Activated CD4-positive, CD25-positive, alpha-beta regulatory T cell treated with anti-CD3 and anti-CD28 coated beads, Interleukin-2, amount 50 U/mL, for 16 hours (primary cell): ENCODE results near the gene TMEM11.
"Not testable (repeated sequence)": the region's sequence is repeated elsewhere in the genome, so short reads cannot be mapped to it uniquely, and the experiment has no call there.

Experiments
- DNase-seq: peaks from one replicate; pipeline ENCODE4 v3.0.0-alpha.2; 2020; ENCODE audit warnings: low read depth, low spot score

Gene TMEM11

DNA sequence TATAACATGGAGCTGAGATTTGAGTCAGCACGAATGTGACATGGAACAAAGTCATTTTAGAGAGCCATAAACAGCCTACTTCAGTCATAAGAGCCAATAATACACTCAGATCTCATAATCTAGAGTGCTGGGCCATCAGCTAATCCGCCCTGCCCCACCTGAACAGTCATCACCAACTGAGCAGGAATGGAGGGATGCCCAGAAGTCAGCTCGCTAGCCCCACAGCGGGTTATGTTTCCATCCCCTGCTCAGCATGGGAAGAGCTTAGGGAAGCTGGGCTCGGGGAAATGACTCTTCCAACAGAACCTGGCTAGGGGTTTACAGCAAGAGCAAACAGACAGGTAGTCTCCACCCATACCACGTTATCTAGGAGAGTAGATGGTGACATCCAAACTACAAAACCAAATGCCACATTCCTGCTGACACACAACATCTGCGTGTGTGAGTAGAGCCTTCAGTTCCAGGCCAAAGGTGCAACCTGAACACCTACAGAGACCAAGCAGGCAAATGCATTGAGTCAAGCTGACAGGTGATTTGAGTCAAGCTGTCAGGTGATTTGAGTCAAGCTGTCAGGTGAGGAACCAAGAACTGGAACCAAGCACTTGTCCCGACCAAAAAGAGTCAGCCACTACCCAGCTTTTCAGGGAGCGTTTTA is 2.0 kb downstream of the TMEM11 start:
- DNase-seq, result no peak

GRCh38 chr17:21210411-21211076 is 3.4 kb downstream of the TMEM11 start:
- no peak for DNase-seq

DNA sequence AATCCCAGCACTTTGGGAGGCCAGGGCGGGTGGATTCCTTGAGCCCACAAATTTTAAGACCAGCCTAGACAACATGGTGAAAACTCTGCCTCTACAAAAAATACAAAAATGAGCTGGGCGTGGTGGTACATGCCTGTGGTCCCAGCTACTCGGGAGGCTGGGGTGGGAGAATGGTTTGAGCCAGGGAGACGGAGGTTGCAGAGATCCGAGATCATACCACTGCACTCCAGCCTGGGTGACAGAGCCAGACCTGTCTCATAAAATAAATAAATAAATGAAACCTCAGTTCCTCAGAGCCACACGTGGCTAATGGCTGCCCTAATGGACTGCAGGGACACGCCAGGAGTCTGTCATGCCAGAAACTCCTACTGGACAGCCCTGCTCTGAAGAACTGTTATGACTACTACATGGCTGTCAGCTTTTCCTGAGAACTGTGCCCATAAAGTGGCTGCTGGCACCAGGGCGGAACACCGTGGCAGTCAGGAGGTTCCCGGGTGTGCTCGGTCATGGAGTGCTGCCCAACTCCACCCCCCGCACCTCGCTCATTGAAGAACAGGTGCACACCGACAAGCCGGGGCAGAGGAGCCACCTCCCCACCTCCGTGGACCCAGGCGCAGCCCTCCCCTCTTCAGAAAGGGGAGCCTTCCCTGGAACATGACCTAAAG is 4.3 kb downstream of the TMEM11 start:
- no peak for DNase-seq

GRCh38 chr17:21208352-21208751 is 5.6 kb downstream of the TMEM11 start:
- DNase-seq, result no peak

- DNase-seq, result no peak
Observed at GRCh38 chr17:21204935-21205334, 9.0 kb downstream of the TMEM11 start.

DNA sequence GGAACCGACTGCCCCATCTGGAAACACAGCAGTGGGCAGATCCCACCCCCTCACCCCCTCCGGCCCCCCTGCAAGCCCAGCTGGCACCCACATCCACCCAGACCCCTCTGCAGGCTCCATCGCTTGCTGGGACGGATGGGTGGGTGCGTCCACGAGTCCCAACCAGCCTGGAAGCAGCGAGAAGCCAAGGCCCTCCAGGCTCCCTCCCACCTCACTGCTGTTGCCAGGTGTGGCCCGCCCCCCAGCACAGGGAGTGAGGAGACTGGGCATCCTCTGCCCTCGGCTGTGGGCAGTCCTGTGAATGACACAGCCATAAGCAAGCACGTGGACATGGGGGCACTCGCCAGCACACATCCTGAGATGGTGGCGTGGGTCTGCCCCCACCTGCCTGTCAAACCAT is 11.4 kb downstream of the TMEM11 start:
- no peak for DNase-seq

GRCh38 chr17:21201874-21202273 is 12.1 kb downstream of the TMEM11 start:
- DNase-seq, result no peak

GRCh38 chr17:21201298-21201595 is 12.7 kb downstream of the TMEM11 start:
- DNase-seq, result no peak

DNA sequence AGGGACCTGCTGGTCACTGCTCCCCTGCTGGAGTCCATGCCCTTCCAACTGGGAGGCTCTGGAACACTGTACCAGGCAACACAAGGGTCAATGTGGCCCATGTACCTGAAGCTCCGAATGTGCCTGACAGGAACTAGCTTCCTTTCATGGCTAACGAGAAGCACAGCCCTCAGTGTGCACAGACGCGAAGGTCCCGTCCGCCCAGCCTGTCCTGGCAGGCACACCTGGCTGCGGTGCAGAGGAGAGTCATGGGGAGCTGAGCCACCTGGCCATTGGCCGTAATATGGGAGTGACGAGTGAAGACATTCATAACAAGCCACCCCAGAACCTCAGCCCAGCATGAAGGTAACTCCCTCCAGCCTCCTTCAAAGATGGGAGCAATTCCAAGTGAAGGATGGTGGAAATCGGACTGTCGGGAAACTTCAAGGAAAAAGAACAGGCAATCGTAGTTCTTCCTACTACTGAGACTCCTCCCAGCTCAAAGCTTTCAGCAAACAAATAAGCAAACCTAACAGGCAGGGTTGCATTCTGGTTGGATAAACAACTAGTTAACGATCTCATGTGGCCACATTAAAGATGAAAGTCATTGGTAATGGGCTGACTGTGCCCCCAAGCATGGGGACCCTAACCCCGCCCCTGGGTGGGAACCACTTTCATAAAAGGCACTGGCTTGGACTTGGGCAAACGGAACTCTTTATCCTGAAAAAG is 13.2 kb downstream of the TMEM11 start:
- no peak for DNase-seq

DNA sequence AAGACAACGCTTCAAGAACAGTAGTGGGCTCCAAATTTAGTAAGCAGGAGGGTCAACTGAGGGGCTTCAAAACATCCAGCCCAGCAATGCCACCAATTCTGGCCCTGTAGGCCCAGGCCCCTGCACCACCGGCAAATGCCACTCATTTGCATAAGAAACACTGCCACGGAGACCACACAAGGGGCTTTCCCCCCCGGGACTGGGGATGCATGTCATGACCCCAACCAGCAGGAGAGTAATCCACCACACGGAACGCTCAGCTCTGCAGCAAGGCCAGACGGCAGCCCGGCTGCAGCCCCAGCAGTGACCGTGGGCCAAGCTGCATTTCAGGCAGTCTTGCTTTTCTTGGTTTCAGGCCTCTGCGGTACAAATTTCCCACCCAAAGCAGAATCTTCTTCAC is 14.1 kb downstream of the TMEM11 start:
- DNase-seq, result no peak

DNA sequence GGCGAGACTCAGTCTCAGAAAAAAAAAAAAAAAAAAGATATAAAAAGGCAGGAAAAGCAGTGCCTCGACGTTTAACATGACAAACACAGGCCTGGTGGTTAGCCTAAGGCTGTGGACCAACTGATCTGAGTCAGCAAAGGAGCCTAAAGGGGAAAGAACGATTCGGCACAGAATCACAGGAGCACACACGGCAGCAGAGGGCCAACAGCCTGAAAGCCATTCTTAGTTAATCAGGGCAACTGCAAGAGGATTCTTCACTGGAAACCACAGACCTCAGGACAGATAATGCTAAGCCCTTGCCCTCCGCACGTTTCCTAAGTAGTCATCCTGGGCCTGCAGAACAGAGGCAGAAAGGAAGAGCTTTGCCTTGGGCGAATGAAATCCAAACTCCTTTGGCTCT is 14.7 kb downstream of the TMEM11 start:
- DNase-seq, result no peak

DNA sequence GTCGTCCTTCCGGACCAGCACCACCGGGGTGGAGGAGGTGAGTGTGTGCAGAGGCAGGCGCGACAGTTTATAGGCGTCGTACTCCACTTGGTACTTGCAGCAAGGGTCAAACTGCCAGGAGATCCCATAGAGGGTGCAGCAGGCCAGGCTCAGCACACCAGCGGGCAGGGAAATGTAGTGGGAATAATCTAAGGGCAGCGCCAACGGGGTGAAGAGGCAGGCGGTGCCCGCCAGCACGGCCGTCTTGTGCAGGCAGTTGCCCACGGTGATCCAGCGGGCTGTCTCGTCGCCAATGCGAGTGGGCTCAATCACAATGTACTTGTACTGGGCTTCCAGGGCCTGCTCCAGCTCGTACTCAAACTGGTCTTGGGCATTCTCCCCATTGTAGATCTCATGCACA is 15.6 kb downstream of the TMEM11 start:
- DNase-seq, result no peak

DNA sequence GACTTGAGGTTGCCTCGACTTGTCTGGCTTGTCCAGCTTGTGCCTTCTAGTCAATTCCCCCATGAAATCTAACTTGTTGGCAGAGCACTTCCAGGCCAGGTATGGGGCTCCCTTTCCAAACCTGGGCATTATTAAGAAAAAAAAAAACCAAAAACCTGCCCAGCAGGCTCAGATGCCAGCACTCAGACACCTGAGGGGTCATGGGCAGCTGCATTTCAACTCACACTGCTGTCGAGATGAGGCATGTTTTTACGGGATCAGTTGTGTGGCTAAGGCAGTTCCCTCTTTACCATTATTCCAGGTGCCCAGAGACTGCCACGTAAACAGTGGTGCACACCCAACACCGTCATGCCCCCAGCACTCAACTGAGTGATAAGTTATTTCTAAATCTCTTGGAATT is 17.8 kb downstream of the TMEM11 start:
- DNase-seq, result no peak

DNA sequence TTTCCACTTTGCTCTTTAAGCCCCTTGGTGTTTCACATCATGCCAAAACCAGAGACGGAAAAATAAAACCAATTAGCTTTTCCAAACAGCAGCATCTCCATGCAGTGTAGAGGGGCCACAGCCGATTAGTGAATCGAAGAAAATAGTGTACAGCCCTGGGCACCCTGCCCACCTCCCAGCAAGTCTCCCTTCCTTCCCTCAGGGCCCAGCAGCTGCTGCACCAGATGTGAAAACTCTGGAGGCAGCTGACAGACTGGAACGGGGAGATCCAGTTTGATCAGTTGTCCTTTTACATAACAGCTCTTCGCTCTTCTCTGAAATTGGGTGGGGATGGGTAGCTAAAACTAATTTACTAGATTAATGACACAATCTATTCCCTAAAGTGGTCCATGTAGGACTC is 19.3 kb downstream of the TMEM11 start:
- no peak for DNase-seq

GRCh38 chr17:21194226-21194625 is 19.7 kb downstream of the TMEM11 start:
- no peak for DNase-seq

DNA sequence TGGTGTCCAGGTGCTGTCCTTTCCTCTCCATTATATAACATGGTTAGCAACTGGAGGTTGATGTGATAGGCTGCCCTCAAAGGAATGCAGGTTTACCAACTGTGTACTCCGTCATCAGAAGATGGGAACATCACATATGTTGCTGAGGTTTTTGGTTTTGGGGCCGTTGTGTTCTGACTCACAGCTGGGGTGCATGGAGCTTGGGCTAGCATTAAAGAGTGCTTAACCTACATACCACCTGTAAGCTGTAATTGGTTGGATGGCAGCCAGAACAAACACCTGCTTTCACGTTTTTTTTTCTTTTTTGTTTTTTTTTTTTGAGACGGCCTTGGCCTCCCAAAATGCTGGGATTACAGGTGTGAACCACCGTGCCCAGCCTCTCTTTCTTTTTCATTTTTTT is 20.9 kb downstream of the TMEM11 start:
- no peak for DNase-seq

DNA sequence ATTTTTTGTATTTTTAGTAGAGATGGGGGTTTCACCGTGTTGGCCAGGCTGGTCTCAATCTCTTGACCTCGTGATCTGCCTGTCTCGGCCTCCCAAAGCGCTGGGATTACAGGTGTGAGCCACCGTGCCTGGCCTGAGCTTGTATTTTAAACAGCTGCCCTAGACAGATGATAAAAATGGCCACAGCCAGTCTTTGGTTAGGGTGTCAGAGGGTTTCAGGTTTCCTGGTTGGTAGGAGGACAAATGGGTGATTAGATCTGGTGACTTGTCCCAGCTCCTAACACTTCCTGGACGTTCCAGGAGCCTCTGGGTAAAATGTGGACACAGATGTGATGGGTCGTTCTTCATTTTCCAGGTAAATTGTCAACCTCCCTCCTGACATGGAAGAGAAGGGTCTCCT is 21.5 kb downstream of the TMEM11 start:
- DNase-seq, result not testable (repeated sequence)

DNA sequence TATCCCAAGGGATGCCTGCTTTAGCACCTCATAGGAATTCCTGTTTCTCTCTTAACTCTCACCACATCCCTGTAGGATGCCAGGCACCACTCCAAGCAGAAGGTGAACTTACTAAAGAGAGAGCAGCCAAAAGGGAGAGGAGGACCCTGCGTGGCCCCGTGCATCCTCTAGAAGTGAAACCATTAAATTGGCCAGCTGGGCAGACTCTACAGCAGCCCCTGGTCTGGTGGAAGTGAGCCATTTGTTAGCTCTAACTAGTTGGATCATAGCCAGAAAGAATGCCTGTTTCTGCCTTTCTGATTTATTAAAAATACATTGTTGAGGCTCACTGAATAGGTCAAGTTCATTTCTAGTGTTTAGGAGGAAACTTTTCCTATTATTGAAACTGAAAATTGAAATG is 22.3 kb downstream of the TMEM11 start:
- DNase-seq, result no peak

- no peak for DNase-seq
Observed at GRCh38 chr17:21190078-21190477, 23.9 kb downstream of the TMEM11 start.

GRCh38 chr17:21189361-21189760 is 24.6 kb downstream of the TMEM11 start:
- no peak for DNase-seq

DNA sequence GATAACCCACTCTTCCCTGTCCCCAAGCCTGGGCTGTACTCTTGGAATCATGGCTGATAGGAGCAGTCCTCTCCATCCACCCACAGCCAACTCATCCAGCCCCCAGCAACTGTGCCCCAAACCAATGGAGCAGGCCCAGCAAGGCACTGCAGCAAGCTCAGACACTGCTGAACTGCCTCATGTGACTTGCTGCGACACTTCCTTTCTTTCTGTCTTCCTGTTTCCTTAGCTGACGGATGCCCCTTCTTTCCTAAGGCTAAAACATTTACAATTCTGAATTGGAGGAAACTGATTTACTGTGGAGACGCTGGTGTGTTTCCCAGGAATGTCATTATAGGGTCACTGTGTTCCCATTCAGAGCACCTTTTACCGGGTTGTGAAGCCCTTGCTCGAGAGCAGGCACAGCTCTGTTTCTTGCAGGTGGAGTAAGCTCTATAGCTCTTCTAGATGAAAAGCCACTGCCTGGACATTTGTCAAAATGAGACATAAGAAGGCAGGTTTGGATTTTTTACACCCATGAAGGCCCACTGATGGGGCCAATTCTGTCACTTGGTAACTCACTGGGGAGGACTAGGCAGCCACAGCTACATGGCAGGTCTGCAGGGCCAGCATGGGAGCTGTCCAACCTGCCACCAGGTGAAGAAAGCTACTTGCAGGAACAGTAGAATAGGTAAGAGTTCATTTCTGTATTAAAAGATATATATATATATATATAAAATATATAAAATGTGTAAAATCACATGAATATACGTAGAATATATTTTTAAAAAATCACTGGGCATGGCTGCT is 27.4 kb downstream of the TMEM11 start:
- no peak for DNase-seq

- no peak for DNase-seq
Observed at GRCh38 chr17:21185061-21185460, 28.9 kb downstream of the TMEM11 start.
